Bronchial epithelial cell (primary cell): ENCODE measurements around the gene SLC4A2. TPM values are rescaled to one million over a fixed set of nuclear protein-coding genes. Genes with fewer than 3 reads are reported as not detected.
A peak's percentile ranks its signal among the peaks of the same experiment; 100 is the strongest.

ENCODE experiments used
- DNase-seq: peaks from one replicate; pipeline ENCODE4 v3.0.0-alpha.2; 2010; ENCODE audit warnings: low read depth
- FAIRE-seq: peaks from 2 replicates; lab custom pipeline; 2011; peaks lifted over from hg19 to GRCh38; lab: Jason Lieb, UNC
- H3K27me3 ChIP-seq: 2 replicates; pipeline ENCODE4 v1.5.1; 2011; ENCODE audit warnings: low read length; ENCODE audit not compliant: control insufficient read depth, insufficient read depth
- H3K36me3 ChIP-seq: 2 replicates; pipeline ENCODE4 v1.5.1; 2011; ENCODE audit warnings: low read length; ENCODE audit not compliant: control insufficient read depth, insufficient read depth
- H3K4me3 ChIP-seq: 2 replicates; pipeline ENCODE4 v1.5.1; 2011; ENCODE audit warnings: mild to moderate bottlenecking, low read depth, low read length, control low read depth
- total RNA-seq: library from RNA; depleted of rRNA; stranded (reverse); fragments of >200 nt; gene quantifications from 2 replicates; pipeline ENCODE4 v1.2.1, GENCODE V29; 2014
- TF ChIP-seq, protein P1 (sequence below): IDR thresholded peaks from 2 replicates; pipeline ENCODE4 v1.5.1; 2011; ENCODE audit warnings: mild to moderate bottlenecking, moderate library complexity, low read length, control low read depth, inconsistent platforms; ENCODE audit not compliant: insufficient read depth, severe bottlenecking

Gene SLC4A2
- total RNA-seq, 1 donor from 2014 or later: 33.2 TPM

DNA sequence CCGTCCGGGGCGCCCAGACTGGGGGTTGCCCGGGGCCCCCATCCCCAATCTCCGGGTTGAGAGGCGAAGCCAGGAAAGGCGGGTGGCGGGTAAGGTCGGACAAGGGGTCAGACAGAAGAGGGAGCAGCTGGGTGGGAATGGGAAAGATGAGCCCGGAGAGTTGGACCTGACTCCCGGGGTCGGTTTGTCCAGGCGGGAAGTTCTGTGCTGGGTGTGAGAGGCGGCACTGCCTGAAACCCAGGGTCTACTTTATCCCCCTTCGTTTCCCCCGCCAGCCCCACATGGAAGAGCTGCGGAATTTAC, 675 bp downstream of the SLC4A2 start:
- Histone ChIP-seq H3K36me3 (peaks cover 8% of the 10 kb centered on the region), H3K4me3 (peak overlapping the region; percentile 48), H3K27me3 (no peaks in the 10 kb centered on the region)
- FAIRE-seq: no peak
- DNase-seq: no peak
- TF ChIP-seq, protein P1, sequence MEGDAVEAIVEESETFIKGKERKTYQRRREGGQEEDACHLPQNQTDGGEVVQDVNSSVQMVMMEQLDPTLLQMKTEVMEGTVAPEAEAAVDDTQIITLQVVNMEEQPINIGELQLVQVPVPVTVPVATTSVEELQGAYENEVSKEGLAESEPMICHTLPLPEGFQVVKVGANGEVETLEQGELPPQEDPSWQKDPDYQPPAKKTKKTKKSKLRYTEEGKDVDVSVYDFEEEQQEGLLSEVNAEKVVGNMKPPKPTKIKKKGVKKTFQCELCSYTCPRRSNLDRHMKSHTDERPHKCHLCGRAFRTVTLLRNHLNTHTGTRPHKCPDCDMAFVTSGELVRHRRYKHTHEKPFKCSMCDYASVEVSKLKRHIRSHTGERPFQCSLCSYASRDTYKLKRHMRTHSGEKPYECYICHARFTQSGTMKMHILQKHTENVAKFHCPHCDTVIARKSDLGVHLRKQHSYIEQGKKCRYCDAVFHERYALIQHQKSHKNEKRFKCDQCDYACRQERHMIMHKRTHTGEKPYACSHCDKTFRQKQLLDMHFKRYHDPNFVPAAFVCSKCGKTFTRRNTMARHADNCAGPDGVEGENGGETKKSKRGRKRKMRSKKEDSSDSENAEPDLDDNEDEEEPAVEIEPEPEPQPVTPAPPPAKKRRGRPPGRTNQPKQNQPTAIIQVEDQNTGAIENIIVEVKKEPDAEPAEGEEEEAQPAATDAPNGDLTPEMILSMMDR: no peak

DNA sequence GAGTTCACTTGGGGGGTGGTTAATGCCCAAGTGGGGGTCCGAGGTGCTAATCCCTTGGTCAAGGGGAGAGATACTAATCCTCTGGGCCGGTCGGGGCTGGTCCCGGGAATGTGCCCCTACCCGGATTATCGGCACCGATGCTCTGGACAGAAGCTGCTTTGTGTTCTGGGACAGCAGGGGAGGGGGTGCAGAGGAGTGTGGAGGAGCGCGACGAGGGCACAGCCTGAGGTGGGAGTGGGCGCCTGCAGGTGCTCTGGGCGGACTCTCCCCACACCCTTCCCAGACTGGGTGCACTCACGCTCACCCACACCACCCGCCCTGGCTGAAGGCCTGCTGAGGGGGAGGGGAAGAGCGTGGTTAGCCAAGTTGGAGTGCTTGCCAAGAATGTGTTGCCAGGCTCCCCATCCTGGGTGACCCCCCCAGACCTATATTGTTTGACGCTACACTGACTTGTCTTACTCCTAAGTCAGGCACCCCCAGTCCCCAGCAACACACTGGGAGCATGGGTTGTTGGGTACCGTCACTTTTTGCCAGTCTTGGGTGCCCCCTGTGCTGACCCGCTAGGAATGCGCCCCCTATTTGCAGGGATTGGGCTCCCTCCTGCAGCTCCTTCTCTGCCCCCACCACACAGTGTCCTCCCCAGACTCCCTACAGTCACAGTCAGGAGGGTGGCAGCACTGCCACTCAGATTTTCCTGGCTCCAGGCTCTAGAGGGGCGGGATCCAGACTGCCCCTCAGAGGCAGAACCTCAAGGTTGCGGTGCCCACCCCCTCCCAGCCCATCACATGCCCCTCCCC, 1.2 kb downstream of the SLC4A2 start:
- no peaks in the 10 kb centered on the region for H3K27me3 ChIP-seq
- no peak for DNase-seq
- TF ChIP-seq, protein P1: no peak
- H3K36me3 ChIP-seq: peaks cover 10% of the 10 kb centered on the region
- FAIRE-seq: no peak
- H3K4me3 ChIP-seq: peak overlapping the region; percentile 48

DNA sequence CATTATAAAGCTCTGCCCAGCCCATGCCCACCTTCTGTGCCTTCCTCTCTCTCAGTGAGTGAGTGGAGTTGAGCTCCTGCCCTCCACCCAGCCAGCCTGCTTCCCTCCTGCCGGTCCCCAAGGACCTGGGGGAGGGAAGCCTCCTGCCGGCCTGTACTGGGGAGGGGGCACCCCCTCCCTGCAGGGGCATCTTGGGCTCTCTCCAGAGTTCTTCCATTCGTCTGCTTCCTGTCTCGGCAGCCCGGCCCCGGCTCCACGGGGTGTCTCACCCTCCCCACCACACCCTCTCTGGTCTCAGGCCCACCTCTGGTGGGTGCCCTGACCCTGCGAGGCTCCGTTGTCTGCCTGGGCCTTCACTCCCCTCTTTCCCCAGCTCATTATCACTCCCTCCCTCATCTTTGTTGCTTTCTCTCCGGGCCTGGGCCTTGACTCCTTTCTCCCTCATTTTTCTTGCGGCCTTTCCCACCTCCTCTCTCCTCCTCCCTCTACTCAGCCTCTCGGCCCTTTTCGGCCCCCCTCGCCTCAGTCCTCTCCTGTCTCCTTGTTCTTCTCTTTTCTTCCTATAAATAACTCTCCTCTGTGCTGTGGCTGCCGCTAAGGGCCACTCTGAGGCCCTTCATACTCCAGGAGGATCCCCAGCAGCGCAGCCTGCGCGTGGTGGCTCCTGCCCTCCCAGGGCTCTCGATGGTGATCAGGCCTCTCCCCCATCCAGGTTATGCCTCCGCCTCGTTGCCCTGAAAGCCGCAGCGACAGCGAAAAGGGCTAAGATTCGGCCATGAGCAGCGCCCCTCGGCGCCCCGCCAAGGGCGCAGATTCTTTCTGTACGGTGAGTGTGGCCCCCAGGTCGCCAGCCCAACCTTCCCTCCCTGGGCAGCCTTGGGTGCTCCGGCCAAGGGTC, 2.1 kb downstream of the SLC4A2 start:
- no peak for FAIRE-seq
- no peak for DNase-seq
- no peak overlapping the region for H3K4me3 ChIP-seq
- peaks cover 14% of the 10 kb centered on the region for H3K36me3 ChIP-seq
- no peaks in the 10 kb centered on the region for H3K27me3 ChIP-seq
- TF ChIP-seq, protein P1: no peak

DNA sequence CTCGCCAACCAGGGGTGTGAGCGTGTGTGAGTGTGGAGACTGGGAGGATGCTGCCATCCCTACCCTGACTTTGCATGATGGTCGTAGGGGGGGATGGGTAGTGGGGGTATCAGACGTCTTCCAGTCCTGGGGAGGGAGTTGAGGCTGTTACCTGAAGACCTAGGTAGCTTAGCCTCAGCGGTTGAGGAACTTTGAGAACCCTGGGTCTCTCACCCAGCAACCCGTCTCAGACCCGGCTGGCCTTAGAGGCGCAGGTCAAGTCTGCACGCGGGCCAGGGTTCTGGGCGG, 2.7 kb downstream of the SLC4A2 start:
- TF ChIP-seq, protein P1: no peak
- DNase-seq (no peak), FAIRE-seq (no peak)
- peaks cover 14% of the 10 kb centered on the region for H3K36me3 ChIP-seq
- H3K4me3 ChIP-seq: no peak overlapping the region
- no peaks in the 10 kb centered on the region for H3K27me3 ChIP-seq

DNA sequence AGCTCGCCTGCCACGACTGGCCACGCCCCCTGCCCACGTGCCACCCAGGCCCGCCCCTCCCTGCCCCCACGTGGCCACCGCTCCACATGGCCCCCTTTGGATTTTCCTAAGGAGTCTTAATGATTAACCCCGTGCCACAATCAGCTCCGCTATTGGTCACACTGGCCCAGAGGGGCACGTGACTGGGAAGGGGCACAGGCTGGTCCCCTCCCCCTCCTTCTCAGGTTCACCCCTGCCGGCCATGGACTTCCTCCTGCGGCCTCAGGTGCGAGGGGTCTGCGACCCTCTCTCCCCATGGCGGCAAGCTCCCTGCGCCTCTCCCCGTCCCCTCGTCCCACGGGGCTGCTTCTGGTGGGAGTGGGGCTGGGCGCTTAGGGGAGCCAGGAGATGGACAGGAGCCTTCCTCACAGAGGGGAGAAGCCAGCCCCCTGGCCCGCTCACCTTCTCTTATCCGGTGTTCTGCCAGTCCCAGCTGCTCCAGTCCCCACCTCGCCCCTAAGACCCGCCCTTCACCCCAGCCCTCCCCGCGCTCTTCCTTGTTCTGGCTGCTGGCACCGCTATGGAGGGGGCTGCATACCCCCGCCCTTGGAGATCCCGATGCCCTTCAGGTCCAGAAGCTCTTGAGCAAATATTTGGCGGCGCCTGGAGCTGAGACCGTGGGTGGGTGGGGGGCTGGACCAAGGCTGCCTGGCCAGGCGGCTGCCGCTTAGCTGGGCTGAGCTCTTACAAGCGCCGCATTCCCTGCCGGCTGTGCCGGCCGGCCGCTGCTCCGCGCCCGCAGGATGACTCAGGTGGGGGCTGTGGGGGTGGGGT, 3.2 kb downstream of the SLC4A2 start:
- FAIRE-seq: no peak
- DNase-seq: no peak
- peaks cover 17% of the 10 kb centered on the region for H3K36me3 ChIP-seq
- H3K27me3 ChIP-seq: no peaks in the 10 kb centered on the region
- H3K4me3 ChIP-seq: peak overlapping the region; percentile 2
- TF ChIP-seq, protein P1: no peak
